Left ventricle myocardium inferior (tissue), 1 donor: ENCODE data around the gene KRT7. TPM values are rescaled to one million over a fixed set of nuclear protein-coding genes. Genes with fewer than 3 reads are reported as not detected.
A peak's percentile ranks its signal among the peaks of the same experiment; 100 is the strongest.

Experiments
- DNase-seq: peaks from one replicate; pipeline ENCODE4 v3.0.0-alpha.2; 2020
- H3K27ac ChIP-seq: fragments of 200-600 bp; replicated peaks from 2 replicates; pipeline ENCODE4 v1.8.0; 2021
- H3K27me3 ChIP-seq: fragments of 200-600 bp; 2 replicates; pipeline ENCODE4 v1.8.0; 2021; ENCODE audit warnings: low read depth
- H3K36me3 ChIP-seq: fragments of 200-600 bp; 2 replicates; pipeline ENCODE4 v1.8.0; 2021
- H3K4me1 ChIP-seq: fragments of 200-600 bp; 2 replicates; pipeline ENCODE4 v1.8.0; 2021
- H3K4me3 ChIP-seq: fragments of 200-600 bp; 2 replicates; pipeline ENCODE4 v1.8.0; 2021; ENCODE audit warnings: mild to moderate bottlenecking, moderate library complexity
- H3K9me3 ChIP-seq: fragments of 200-600 bp; replicated peaks from 2 replicates; pipeline ENCODE4 v1.8.0; 2021
- CTCF ChIP-seq: fragments of 200-600 bp; IDR thresholded peaks from 2 replicates; pipeline ENCODE4 v1.8.0; 2021; ENCODE audit warnings: antibody characterized with exemption, mild to moderate bottlenecking, borderline replicate concordance
- intact Hi-C: fragments of 100-400 bp; cut with micrococcal nuclease; formaldehyde crosslinking; loops from one replicate; pipeline ENCODE4 v1.11.0; 2022
- total RNA-seq: library from RNA; stranded (reverse); fragmentation: NEBNext Ultra II Directional; extraction: Animal tissue kit (Norgen Biotek cat#: 25700); gene quantifications from one replicate; pipeline ENCODE4 v1.2.1, GENCODE V29; 2021
- donor health status: DM: no; HTN: yes; CAD: no; lungs with severe emphysema.

The KRT7 gene
- total RNA-seq, 1 donor from 2014 or later, result not detected

DNA sequence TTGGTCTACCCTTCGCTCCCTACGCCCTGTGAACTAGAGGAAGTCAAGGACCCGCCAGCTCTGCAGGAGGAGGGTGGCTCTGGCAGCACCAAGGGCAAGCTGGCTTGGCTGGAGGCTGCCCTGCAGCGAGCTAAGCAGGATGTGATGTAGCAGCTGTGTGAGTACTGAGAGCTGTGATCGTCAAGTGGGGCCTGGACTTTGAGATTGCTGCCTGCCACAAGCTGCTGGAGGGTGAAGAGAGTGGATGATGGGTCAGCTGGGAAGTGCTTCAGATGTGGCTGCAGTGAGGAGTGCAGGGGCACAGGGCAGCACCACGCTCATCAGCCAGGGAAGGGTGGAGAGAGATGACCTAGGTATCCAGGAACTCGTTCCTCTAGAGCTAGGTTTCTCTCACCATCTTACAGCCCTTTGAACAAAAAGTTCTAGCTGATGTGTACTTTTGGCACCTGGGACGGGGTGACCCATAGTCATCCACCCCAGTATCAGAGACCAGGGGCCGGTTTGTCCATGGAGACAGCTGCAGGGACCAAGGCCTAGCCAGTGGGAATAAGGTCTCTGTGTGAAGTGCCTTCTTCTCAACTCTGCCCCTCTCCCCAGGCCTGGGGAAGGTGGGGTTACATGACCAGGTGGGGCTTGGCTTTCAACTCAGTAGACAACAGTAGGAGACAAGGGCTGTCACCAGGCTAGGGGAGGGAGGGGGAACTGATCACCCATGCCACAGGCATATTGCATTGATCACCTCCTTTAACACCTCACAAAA, 44.6 kb downstream of the KRT7 start:
- TF ChIP-seq CTCF, result no peak
- Histone ChIP-seq H3K27me3 (peaks cover 57% of the 10 kb centered on the region), H3K4me3 (no peak overlapping the region), H3K9me3 (no peaks in the 10 kb centered on the region), H3K4me1 (peaks cover 30% of the 10 kb centered on the region), H3K27ac (no peak overlapping the region), H3K36me3 (no peaks in the 10 kb centered on the region)
- DNase-seq, result no peak
- intact Hi-C loops, result no loop called here

GRCh38 chr12:52278575-52279421, 45.8 kb downstream of the KRT7 start:
- H3K4me1 ChIP-seq, result peaks cover 30% of the 10 kb centered on the region
- TF ChIP-seq CTCF, result peak; percentile 97
- peaks cover 48% of the 10 kb centered on the region for H3K27me3 ChIP-seq
- H3K27ac ChIP-seq, result no peak overlapping the region
- peak; percentile 71 for DNase-seq
- H3K4me3 ChIP-seq, result no peak overlapping the region
- intact Hi-C loops, result no loop called here
- H3K9me3 ChIP-seq, result no peaks in the 10 kb centered on the region
- no peaks in the 10 kb centered on the region for H3K36me3 ChIP-seq

DNA sequence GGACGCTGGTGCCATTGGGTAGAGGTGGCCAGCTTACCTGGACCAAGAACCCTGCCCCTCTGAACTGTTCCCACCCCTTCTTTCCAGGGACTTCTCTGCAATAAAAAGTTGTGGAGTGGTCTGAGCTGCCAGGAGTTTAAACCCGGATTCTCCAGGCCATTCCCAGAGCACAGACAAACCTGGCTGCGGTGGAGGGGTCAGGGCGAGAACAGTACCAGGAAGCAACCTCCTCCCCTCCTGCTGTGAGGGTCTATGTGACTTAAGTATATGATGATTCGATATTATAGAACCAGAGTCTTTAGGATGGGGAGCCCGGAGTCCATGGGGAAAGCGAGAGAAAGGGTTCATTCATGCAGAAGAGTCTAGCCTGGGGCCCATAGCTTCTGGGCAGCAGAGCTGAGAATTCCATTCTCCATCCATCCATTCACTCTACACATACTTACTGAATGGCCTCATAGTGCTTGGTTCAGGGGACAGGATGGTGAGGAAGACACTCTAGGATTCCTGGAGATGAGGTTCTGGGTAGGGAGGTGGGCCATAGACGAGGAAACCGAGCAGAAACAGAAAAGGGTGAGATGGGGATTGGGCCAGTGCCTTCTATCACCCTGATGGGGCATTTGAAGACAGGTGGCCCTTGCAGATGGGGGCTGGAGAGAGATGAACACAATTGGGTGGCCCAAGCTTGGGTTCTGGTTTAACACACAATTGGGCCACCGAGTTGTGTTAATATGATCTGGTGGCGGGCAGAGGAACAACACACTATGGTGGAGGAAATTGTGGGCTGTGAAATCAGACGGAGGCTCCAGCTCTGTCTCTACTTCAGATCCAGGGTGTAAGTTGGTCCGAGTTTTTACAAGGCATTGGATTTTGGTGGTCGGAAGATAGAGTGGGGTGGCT, 46.6 kb downstream of the KRT7 start:
- peaks cover 30% of the 10 kb centered on the region for H3K4me1 ChIP-seq
- H3K36me3 ChIP-seq, result no peaks in the 10 kb centered on the region
- intact Hi-C loops, result no loop called here
- H3K9me3 ChIP-seq, result no peaks in the 10 kb centered on the region
- peaks cover 39% of the 10 kb centered on the region for H3K27me3 ChIP-seq
- TF ChIP-seq CTCF, result no peak
- H3K4me3 ChIP-seq, result no peak overlapping the region
- peak overlapping the region; percentile 69 for H3K27ac ChIP-seq
- DNase-seq, result no peak

DNA sequence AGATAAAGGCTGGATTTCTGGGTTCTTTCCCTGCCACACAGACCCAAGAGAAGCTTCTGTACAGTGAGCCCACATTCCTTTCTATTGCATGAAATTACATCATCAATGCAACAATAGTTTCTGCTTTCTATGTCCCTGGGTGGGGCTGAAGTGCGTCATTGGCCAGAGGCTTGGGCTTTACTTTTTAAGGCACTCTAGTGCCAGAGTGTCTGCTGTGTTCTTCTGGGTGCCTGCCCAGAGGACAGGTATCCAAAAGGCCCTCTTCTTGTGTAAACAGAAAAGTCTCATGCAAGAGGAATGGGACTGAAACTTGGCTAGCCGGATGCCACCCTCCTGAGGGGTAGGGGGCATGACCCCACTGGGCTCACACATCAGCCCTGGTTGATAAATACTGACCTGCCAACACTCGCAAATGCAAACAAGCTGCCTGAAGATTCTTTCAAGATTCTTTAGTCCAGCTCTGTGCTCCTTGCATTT, 47.3 kb downstream of the KRT7 start:
- intact Hi-C loops, result no loop called here
- peaks cover 33% of the 10 kb centered on the region for H3K27me3 ChIP-seq
- DNase-seq, result no peak

More for the DNA sequence above, 47.3 kb downstream of the KRT7 start:
- no peak for TF ChIP-seq CTCF
- Histone ChIP-seq H3K36me3 (no peaks in the 10 kb centered on the region), H3K4me1 (peaks cover 30% of the 10 kb centered on the region), H3K4me3 (no peak overlapping the region), H3K9me3 (no peaks in the 10 kb centered on the region), H3K27ac (peak overlapping the region; percentile 69)
